GM10266 (cell line): Measurements from ENCODE around the gene STAT3.
"Not testable (repeated sequence)": the region's sequence is repeated elsewhere in the genome, so short reads cannot be mapped to it uniquely, and the experiment has no call there.

Experiments
- DNase-seq: peaks from one replicate; pipeline ENCODE4 v3.0.0; 2012; ENCODE audit errors: extremely low spot score
- CTCF ChIP-seq: IDR thresholded peaks from 2 replicates; pipeline ENCODE4 v1.5.1; 2012; ENCODE audit warnings: mild to moderate bottlenecking, low read depth; ENCODE audit not compliant: control insufficient read depth, insufficient read depth; ENCODE audit errors: missing control alignments

The STAT3 gene

GRCh38 chr17:42304187-42305030, 83.8 kb downstream of the STAT3 start:
- DNase-seq: no peak
- no peak for TF ChIP-seq CTCF

GRCh38 chr17:42303694-42304093, 84.5 kb downstream of the STAT3 start:
- no peak for DNase-seq
- TF ChIP-seq CTCF: no peak

- TF ChIP-seq CTCF: no peak
Observed at GRCh38 chr17:42301022-42301421, 87.2 kb downstream of the STAT3 start.

GRCh38 chr17:42299913-42300312, 88.3 kb downstream of the STAT3 start:
- DNase-seq: not testable (repeated sequence)

More at GRCh38 chr17:42301022-42301421, 87.2 kb downstream of the STAT3 start:
- DNase-seq: no peak

GRCh38 chr17:42299361-42299760, 88.9 kb downstream of the STAT3 start:
- not testable (repeated sequence) for DNase-seq

GRCh38 chr17:42297775-42298174, 90.5 kb downstream of the STAT3 start:
- not testable (repeated sequence) for DNase-seq

- no peak for DNase-seq
Observed at GRCh38 chr17:42296012-42296411, 92.2 kb downstream of the STAT3 start.

GRCh38 chr17:42294469-42295398, 93.5 kb downstream of the STAT3 start:
- no peak for DNase-seq
- TF ChIP-seq CTCF: no peak

More at GRCh38 chr17:42296012-42296411, 92.2 kb downstream of the STAT3 start:
- no peak for TF ChIP-seq CTCF
